ENCODE measurements around the gene MAS1. TPM values are rescaled to one million over a fixed set of nuclear protein-coding genes. Genes with fewer than 3 reads are reported as not detected.

The MAS1 gene
- total RNA-seq, 3 donors from 2014 or later: not detected

DNA sequence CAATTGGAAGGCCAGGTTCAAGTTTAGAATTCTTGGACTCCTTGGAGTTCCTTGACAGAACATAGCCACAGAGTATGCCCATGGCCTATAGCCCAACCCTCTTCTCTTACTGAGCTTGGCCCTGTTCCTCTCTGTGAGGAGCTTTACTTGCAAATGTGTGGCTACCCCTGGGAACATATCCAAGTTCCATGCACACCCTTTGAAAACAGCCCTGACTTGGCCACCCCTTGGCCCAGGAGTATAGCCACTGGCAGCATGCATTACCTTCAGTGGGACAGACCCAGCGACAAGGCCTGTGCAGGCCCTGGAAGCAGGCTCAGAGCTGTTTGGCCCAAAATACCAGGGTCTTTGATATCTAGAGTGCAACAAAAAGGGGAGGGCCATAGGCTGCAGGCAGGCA is 19.5 kb upstream of the MAS1 start:
- Mint-ChIP-seq H3K9me3 (peaks cover 3% of the 10 kb centered on the region), H3K27me3 (ENCODE audit: low read depth) (no peaks in the 10 kb centered on the region), H3K4me1 (ENCODE audit: low read depth) (no peaks in the 10 kb centered on the region), H3K36me3 (ENCODE audit: insufficient read depth) (peaks cover 2% of the 10 kb centered on the region), H3K4me3 (no peak overlapping the region)
- no peak for DNase-seq
- ATAC-seq: no peak

DNA sequence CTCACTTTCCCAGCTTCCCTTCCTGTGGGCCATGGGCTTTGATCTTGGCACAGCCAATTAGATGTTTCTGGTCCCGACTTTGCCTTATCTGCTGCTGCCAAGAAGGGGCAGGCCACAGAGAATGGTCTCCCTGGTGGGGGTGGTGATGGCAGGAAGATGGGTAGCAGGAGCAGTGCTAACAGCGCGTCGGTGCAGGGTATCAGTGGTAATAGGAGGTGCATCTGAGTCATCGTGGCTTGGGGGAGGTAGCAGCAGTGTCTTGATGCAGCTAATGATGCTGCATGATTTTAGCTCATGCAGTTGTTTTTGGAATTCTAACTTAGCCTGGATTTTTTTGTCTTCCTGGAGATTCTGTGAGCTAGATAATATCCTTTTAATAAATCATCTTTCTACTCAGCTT is 18.9 kb upstream of the MAS1 start:
- Mint-ChIP-seq H3K9me3 (peaks cover 3% of the 10 kb centered on the region), H3K4me1 (ENCODE audit: low read depth) (no peaks in the 10 kb centered on the region), H3K27me3 (ENCODE audit: low read depth) (no peaks in the 10 kb centered on the region), H3K4me3 (no peak overlapping the region), H3K36me3 (ENCODE audit: insufficient read depth) (peaks cover 2% of the 10 kb centered on the region)
- DNase-seq: no peak
- peak in 1 of 2 donors; percentile 52 for ATAC-seq

GRCh38 chr6:159874435-159874834 is 16.4 kb upstream of the MAS1 start:
- Mint-ChIP-seq H3K9me3 (no peaks in the 10 kb centered on the region), H3K4me1 (ENCODE audit: low read depth) (no peaks in the 10 kb centered on the region), H3K4me3 (no peak overlapping the region), H3K27me3 (ENCODE audit: low read depth) (no peaks in the 10 kb centered on the region), H3K36me3 (ENCODE audit: insufficient read depth) (no peaks in the 10 kb centered on the region)
- no peak for ATAC-seq
- no peak for DNase-seq

DNA sequence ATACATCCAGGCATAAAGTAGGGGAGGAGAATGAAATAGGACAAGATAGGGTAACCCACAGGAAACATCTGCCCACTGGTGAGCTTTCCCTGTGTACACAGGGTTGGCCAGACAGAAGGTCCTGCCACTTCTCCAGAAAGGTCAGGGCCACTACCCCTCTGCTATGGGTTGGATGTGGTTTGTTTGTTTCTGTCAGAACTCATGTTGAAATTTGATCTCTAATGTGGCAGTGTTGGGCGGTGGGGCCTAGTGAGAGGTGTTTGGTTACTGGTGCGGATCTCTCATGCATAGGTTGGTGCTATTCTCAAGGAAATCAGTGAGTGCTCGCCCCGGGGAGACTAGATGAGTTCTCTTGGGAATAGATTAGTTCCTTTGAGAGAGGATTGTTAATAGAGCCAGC is 15.6 kb upstream of the MAS1 start:
- H3K36me3 Mint-ChIP-seq (ENCODE audit: insufficient read depth): no peaks in the 10 kb centered on the region
- no peaks in the 10 kb centered on the region for H3K27me3 Mint-ChIP-seq (ENCODE audit: low read depth)
- ATAC-seq: no peak
- H3K4me1 Mint-ChIP-seq (ENCODE audit: low read depth): no peaks in the 10 kb centered on the region
- no peak for DNase-seq
- no peak overlapping the region for H3K4me3 Mint-ChIP-seq
- H3K9me3 Mint-ChIP-seq: no peaks in the 10 kb centered on the region

- Mint-ChIP-seq H3K27me3 (ENCODE audit: low read depth) (no peaks in the 10 kb centered on the region), H3K9me3 (no peaks in the 10 kb centered on the region), H3K4me1 (ENCODE audit: low read depth) (no peaks in the 10 kb centered on the region), H3K36me3 (ENCODE audit: insufficient read depth) (no peaks in the 10 kb centered on the region), H3K4me3 (no peak overlapping the region)
- DNase-seq (no peak), ATAC-seq (no peak)
These were observed 14.5 kb upstream of the MAS1 start for GRCh38 chr6:159876242-159876641.

GRCh38 chr6:159877256-159877808 is 13.5 kb upstream of the MAS1 start:
- H3K4me1 Mint-ChIP-seq (ENCODE audit: low read depth): no peaks in the 10 kb centered on the region
- no peaks in the 10 kb centered on the region for H3K27me3 Mint-ChIP-seq (ENCODE audit: low read depth)
- H3K9me3 Mint-ChIP-seq: no peaks in the 10 kb centered on the region
- ATAC-seq: no peak
- H3K4me3 Mint-ChIP-seq: no peak overlapping the region
- H3K36me3 Mint-ChIP-seq (ENCODE audit: insufficient read depth): no peaks in the 10 kb centered on the region
- no peak for DNase-seq

DNA sequence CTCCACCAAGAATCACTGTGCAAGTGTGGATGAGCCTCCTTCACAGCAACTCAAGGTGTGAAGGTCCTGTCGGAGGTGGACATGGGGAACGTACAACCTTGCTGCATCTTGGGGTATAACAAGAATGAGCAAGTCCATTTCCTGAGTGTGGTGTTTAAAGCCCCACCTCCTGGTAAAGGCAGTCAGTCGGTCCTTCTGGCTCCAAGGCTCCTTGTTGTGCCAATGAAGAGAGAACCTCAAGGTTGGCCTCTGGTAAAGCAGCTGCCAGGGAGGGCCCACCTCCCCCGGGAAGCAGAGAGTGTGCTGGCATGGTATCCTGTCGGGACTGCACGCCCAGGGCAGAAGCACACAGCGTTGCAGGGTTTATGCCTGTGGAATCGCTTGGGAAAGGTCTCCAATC is 12.4 kb upstream of the MAS1 start:
- H3K27me3 Mint-ChIP-seq (ENCODE audit: low read depth): no peaks in the 10 kb centered on the region
- no peaks in the 10 kb centered on the region for H3K9me3 Mint-ChIP-seq
- no peak overlapping the region for H3K4me3 Mint-ChIP-seq
- no peak for ATAC-seq
- H3K4me1 Mint-ChIP-seq (ENCODE audit: low read depth): no peaks in the 10 kb centered on the region
- no peaks in the 10 kb centered on the region for H3K36me3 Mint-ChIP-seq (ENCODE audit: insufficient read depth)
- no peak for DNase-seq

DNA sequence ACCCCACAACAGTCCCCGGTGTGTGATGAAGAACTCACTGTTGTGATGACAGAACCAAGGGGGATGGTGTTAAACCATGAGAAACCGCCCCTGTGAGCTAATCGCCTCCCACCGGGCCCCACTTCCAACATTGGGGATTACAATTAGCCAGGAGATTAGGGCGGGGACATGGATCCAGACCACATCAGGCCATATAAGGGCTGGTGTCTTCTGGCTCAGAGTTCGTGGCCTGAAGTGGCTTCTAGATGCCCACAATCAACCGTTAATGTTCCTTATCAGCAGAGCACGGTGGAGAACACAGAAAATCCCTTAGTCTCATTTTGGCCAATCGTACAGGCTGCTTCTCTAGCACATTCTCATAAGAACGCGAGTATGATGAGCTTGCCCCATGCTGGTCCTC is 10.9 kb upstream of the MAS1 start:
- no peaks in the 10 kb centered on the region for H3K27me3 Mint-ChIP-seq (ENCODE audit: low read depth)
- DNase-seq (no peak), ATAC-seq (no peak)
- H3K36me3 Mint-ChIP-seq (ENCODE audit: insufficient read depth): no peaks in the 10 kb centered on the region
- H3K4me3 Mint-ChIP-seq: no peak overlapping the region
- no peaks in the 10 kb centered on the region for H3K9me3 Mint-ChIP-seq
- H3K4me1 Mint-ChIP-seq (ENCODE audit: low read depth): no peaks in the 10 kb centered on the region

GRCh38 chr6:159880412-159880975 is 10.3 kb upstream of the MAS1 start:
- no peaks in the 10 kb centered on the region for H3K9me3 Mint-ChIP-seq
- no peaks in the 10 kb centered on the region for H3K27me3 Mint-ChIP-seq (ENCODE audit: low read depth)
- no peaks in the 10 kb centered on the region for H3K36me3 Mint-ChIP-seq (ENCODE audit: insufficient read depth)
- ATAC-seq (no peak), DNase-seq (no peak)
- no peaks in the 10 kb centered on the region for H3K4me1 Mint-ChIP-seq (ENCODE audit: low read depth)
- no peak overlapping the region for H3K4me3 Mint-ChIP-seq

DNA sequence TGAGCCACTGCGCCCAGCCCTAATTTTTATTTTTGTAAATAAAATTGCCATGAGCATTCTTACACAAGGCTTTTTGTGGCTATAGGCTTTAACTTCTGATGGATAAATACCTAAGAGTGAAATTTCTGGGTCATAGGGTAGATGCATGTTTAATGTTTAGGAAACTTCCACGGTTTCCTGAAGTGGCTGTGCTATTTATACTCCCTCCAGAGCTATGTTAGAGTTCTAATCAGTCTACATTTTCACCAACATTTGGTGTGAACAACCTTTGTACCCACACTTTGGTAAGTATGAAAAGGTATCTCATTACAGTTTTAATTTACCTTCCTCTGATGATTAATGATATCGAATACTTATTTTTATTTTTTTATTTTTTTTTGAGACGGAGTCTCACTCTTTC is 6.1 kb upstream of the MAS1 start:
- H3K9me3 Mint-ChIP-seq: no peaks in the 10 kb centered on the region
- no peak overlapping the region for H3K4me3 Mint-ChIP-seq
- H3K4me1 Mint-ChIP-seq (ENCODE audit: low read depth): no peaks in the 10 kb centered on the region
- DNase-seq (no peak), ATAC-seq (no peak)
- H3K36me3 Mint-ChIP-seq (ENCODE audit: insufficient read depth): no peaks in the 10 kb centered on the region
- H3K27me3 Mint-ChIP-seq (ENCODE audit: low read depth): peaks cover 23% of the 10 kb centered on the region

DNA sequence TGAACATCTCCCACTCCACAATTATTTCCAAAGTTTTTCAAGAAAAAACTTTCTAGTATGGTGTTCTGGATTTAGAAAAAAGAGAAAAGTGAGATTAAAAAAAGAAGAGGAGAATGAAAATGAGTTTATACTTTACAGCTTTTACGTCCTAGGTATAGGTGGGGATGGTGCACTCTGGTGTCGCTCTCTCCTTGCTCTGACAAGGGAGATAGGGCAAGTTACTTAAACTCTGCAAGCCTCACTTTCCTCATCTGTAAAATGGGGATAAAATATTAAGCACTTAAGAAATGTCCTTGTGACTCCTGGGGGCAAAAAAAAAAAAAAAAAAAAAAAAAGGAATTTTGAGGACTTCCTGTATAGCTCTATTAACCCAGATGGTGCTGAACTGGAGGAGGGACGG is 4.5 kb upstream of the MAS1 start:
- Mint-ChIP-seq H3K36me3 (ENCODE audit: insufficient read depth) (no peaks in the 10 kb centered on the region), H3K9me3 (no peaks in the 10 kb centered on the region), H3K4me3 (no peak overlapping the region), H3K4me1 (ENCODE audit: low read depth) (no peaks in the 10 kb centered on the region), H3K27me3 (ENCODE audit: low read depth) (peaks cover 34% of the 10 kb centered on the region)
- no peak for DNase-seq
- no peak for ATAC-seq

DNA sequence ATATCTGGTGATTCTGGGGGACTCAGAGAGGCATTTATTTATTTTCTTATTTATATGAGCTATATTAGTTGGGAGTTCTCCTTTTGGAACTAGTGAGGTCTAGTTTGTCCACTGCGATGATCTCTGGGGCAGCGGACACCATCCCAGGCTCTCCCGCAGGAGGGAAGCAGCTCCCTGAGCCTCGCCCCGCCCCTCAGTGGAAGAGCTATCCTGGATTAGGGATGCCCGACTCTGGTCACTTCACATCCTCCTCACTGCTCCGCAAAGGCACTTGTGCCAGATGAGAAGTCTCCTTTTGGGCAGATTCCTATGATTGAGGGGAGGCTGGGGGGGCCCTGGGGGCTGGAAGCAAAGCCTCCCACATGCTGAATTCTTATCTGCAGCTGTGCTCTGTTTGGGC is 3.6 kb upstream of the MAS1 start:
- no peak for ATAC-seq

DNA sequence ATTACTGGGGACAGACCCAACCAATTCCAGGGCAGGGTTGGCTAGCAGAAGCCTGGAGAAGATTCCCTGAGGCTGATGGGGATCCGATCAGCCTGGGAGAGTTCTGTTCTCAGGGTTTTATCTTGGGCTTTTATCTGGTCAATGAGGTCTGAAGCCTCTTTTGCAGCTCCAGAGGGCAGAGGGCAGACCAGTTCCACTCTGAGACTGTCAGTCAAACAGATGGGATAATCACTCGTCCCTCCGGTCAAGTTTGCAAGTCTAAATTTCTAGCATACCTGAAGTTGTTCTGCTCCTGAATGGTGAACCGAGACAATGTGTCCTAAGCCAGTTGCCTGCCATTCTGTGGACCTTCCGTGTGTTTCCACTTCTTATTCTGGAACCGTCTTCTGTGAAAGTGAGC is 3.0 kb upstream of the MAS1 start:
- Mint-ChIP-seq H3K4me3 (no peak overlapping the region), H3K9me3 (no peaks in the 10 kb centered on the region), H3K36me3 (ENCODE audit: insufficient read depth) (no peaks in the 10 kb centered on the region), H3K4me1 (ENCODE audit: low read depth) (no peaks in the 10 kb centered on the region), H3K27me3 (ENCODE audit: low read depth) (peaks cover 40% of the 10 kb centered on the region)
- no peak for DNase-seq
- no peak for ATAC-seq

More for the DNA sequence above, 3.6 kb upstream of the MAS1 start:
- Mint-ChIP-seq H3K4me3 (no peak overlapping the region), H3K9me3 (no peaks in the 10 kb centered on the region), H3K4me1 (ENCODE audit: low read depth) (no peaks in the 10 kb centered on the region), H3K27me3 (ENCODE audit: low read depth) (peaks cover 34% of the 10 kb centered on the region), H3K36me3 (ENCODE audit: insufficient read depth) (no peaks in the 10 kb centered on the region)
- no peak for DNase-seq

DNA sequence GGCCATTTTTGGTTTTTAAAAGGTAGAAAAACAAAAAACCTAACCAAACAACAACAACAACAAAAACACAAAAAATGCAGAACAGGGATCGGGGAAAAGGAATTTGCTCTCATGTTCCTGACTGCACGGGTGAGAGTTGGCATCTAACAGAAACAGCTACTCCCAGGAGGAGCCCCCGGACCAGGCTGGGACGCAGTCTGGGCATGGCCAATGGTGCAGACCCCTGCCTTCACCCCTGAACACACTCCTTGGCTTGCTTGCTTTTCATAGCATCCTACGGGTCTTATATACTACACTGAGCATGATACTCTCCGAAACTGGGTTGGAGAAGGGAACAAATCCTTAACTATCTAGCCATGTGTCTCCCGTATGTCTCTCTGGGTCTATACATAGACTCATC is 587 bp upstream of the MAS1 start:
- DNase-seq (no peak), ATAC-seq (no peak)
- Mint-ChIP-seq H3K36me3 (ENCODE audit: insufficient read depth) (no peaks in the 10 kb centered on the region), H3K4me3 (no peak overlapping the region), H3K4me1 (ENCODE audit: low read depth) (no peaks in the 10 kb centered on the region), H3K9me3 (no peaks in the 10 kb centered on the region), H3K27me3 (ENCODE audit: low read depth) (peaks cover 51% of the 10 kb centered on the region)

GRCh38 chr6:159892053-159892452 is 1.3 kb downstream of the MAS1 start:
- Mint-ChIP-seq H3K4me1 (ENCODE audit: low read depth) (no peaks in the 10 kb centered on the region), H3K36me3 (ENCODE audit: insufficient read depth) (no peaks in the 10 kb centered on the region), H3K4me3 (no peak overlapping the region), H3K27me3 (ENCODE audit: low read depth) (peaks cover 51% of the 10 kb centered on the region), H3K9me3 (no peaks in the 10 kb centered on the region)
- ATAC-seq (no peak), DNase-seq (no peak)

DNA sequence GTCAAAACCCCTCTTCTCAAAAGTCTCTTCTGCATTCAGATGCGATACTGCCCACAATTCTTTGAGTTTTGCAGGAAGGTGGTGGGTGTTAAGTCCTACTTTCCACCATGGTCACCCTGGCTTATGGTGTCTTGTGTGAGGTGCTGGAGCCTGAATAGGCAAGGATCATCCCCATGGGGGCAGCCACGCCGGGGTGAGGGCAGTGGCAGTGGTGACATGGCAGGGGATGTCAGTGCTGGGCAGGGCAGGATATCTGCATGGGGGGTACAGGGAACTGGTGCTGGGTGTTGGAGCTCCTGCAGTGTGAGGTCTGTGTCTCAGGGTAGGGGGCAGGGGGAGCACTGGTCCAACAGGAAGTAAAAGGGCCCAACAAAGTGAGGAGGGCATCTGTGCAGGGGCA is 2.3 kb downstream of the MAS1 start:
- no peak for ATAC-seq
- Mint-ChIP-seq H3K27me3 (ENCODE audit: low read depth) (peaks cover 44% of the 10 kb centered on the region), H3K36me3 (ENCODE audit: insufficient read depth) (no peaks in the 10 kb centered on the region), H3K4me3 (no peak overlapping the region), H3K4me1 (ENCODE audit: low read depth) (no peaks in the 10 kb centered on the region), H3K9me3 (no peaks in the 10 kb centered on the region)
- no peak for DNase-seq

Measured in activated T-cell treated with anti-CD3 and anti-CD28 coated beads, Interleukin-2, amount 50 U/mL, for 4 hours (primary cell).